ENCODE measurements around the gene PRRT1B. TPM values are rescaled to one million over a fixed set of nuclear protein-coding genes. Genes with fewer than 3 reads are reported as not detected.

Gene PRRT1B
- polyA plus RNA-seq, 3 donors, result not detected

DNA sequence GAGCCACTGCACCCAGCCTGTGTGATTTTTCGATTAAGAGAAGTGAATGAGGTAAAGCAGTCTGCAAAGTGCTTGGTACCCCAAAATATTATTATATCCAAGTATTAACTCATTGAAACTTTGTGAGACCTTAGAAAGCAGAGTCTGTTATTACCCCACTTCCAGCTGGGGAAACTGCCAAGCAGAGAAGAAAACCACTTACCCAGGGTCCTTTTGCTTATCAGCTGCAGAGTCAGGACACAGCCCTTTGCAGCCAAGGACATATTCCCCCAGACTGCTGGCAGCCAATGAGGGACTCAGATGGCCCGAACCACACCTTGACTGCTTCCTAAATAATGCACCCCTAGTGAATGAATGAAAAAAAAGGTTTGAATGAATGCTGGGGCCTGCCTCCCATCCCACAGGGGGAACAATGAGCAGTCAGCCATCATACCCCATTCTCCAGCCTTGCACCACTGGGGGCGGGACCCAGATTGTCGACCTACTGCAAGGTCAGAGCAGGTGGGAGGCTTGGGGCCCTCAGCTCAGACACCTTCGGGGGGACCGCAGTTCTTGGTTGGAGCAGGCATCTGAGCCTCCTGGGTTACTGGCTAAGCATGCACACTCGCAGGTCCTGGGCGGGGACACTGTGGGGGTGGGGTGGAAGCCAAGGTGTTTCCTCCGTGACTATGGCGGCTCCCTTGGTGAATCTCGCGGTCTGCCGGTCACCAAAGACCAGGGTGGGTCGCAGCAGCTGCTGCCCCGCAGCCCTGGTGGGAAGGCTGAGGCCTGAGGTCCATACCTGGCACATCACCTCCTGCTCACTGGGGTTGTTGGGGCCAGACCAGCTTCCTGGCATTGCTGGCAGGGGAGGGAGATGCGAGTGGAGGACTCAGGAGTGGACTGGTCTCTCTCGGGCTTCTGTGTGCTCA, 29.7 kb downstream of the PRRT1B start:
- Histone ChIP-seq H4K20me1 (ENCODE audit: insufficient read depth, low read length) (peaks cover 38% of the 10 kb centered on the region), H3K36me3 (replicated peaks in 1 of 2; ENCODE audit: control insufficient read depth in 1 of 2, insufficient read depth in 2 of 2, low read length in 2 of 2) (peaks cover 68 to 86% of the 10 kb centered on the region in 2 donors), H3K27me3 (ENCODE audit: control insufficient read depth in 2 of 2, insufficient read depth in 2 of 2, low read length in 2 of 2) (no peaks in the 10 kb centered on the region), H3K4me1 (ENCODE audit: control insufficient read depth in 1 of 2, insufficient read depth in 2 of 2, low read length in 2 of 2) (peaks cover 7 to 10% of the 10 kb centered on the region in 2 donors), H3K9ac (ENCODE audit: insufficient read depth, low read length, poor library complexity, severe bottlenecking) (no peak overlapping the region), H3K4me3 (replicated peaks in 1 of 3; ENCODE audit: low read depth in 2 of 3, low read length in 3 of 3) (no peak overlapping the region), H3K27ac (ENCODE audit: low read depth in 1 of 2, low read length in 2 of 2) (no peak overlapping the region), H3K9me3 (replicated peaks in 1 of 2; ENCODE audit: control insufficient read depth in 1 of 2, insufficient read depth in 1 of 2, low read length in 2 of 2) (no peaks in the 10 kb centered on the region), H2AFZ (ENCODE audit: insufficient read depth, low read depth, low read length, poor library complexity, severe bottlenecking) (no peak overlapping the region), H3K79me2 (ENCODE audit: insufficient read depth, low read length) (no peaks in the 10 kb centered on the region), H3K4me2 (replicated peaks; ENCODE audit: extremely low read depth, low read length, poor library complexity, severe bottlenecking) (no peak overlapping the region)
- TF ChIP-seq, protein P1, sequence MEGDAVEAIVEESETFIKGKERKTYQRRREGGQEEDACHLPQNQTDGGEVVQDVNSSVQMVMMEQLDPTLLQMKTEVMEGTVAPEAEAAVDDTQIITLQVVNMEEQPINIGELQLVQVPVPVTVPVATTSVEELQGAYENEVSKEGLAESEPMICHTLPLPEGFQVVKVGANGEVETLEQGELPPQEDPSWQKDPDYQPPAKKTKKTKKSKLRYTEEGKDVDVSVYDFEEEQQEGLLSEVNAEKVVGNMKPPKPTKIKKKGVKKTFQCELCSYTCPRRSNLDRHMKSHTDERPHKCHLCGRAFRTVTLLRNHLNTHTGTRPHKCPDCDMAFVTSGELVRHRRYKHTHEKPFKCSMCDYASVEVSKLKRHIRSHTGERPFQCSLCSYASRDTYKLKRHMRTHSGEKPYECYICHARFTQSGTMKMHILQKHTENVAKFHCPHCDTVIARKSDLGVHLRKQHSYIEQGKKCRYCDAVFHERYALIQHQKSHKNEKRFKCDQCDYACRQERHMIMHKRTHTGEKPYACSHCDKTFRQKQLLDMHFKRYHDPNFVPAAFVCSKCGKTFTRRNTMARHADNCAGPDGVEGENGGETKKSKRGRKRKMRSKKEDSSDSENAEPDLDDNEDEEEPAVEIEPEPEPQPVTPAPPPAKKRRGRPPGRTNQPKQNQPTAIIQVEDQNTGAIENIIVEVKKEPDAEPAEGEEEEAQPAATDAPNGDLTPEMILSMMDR (IDR thresholded peaks at IDR 0.05), result no peak
- Mint-ChIP-seq H3K36me3 (peaks cover 66 to 93% of the 10 kb centered on the region in 2 donors), H3K27me3 (ENCODE audit: low read depth in 3 of 3) (peaks cover 0 to 3% (median 0%) of the 10 kb centered on the region in 3 donors), H3K4me3 (no peak overlapping the region), H3K9me3 (no peaks in the 10 kb centered on the region), H3K27ac (peak overlapping the region in 2 of 7 donors; percentile 26 to 68), H3K4me1 (peaks cover 9% of the 10 kb centered on the region)
- WGBS (ENCODE audit: insufficient coverage), result 97% methylated on average over 11 of the region's 17 CpGs
- intact Hi-C loops (cut with micrococcal nuclease), result no loop called here
- no peak for DNase-seq

DNA sequence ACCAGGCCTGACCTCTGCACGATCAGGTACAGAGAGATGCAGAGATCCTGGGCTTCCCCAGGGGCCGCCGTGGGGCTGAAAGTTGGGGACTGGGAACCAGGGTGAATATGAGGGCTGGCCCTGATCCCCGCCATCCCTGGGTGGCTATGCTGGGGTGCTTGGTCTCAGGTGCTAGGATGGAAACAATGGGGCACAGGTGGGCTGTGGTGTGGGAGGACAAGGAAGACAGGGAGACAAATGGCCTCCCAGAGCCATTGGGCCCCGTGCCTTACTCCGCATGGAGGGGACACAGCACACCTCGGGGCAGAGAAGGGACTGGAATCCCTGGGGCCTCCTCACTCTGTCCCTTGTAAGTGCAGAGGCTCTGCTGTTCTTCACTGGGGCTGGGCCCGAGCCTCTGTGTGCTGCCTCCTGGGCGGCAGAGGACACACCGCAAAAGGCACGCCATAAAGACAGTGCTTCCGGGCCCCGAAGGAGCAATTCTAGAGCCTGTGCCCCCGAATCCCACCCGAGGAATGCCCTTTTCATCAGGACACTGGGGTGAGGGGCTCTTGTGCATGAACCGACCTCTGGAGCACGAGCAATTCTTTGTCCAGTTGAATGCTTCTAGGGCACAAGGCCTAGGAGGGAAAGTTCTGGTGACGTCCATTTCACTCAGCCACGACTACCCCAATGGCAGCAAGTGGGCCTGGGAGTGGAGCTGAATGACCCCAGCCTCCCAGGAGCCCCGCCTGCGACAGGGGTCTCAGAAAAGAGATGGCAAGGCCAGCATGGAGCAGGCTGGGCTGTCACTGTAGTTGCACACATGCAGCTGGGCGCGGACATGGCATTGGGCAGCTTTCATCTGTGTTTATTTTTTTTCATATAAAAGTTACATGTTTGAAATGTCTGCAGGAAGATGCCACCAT, 30.9 kb downstream of the PRRT1B start:
- H3K4me2 ChIP-seq (replicated peaks; ENCODE audit: extremely low read depth, low read length, poor library complexity, severe bottlenecking), result no peak overlapping the region
- H3K4me1 Mint-ChIP-seq, result peaks cover 9% of the 10 kb centered on the region
- H4K20me1 ChIP-seq (ENCODE audit: insufficient read depth, low read length), result peaks cover 43% of the 10 kb centered on the region
- intact Hi-C loops (cut with micrococcal nuclease), result no loop called here
- no peaks in the 10 kb centered on the region for H3K79me2 ChIP-seq (ENCODE audit: insufficient read depth, low read length)
- H3K4me1 ChIP-seq (ENCODE audit: control insufficient read depth in 1 of 2, insufficient read depth in 2 of 2, low read length in 2 of 2), result peaks cover 7 to 10% of the 10 kb centered on the region in 2 donors
- no peak for DNase-seq
- H3K27me3 Mint-ChIP-seq (ENCODE audit: low read depth in 3 of 3), result peaks cover 0 to 3% (median 0%) of the 10 kb centered on the region in 3 donors
- peaks cover 75 to 93% of the 10 kb centered on the region in 2 donors for H3K36me3 ChIP-seq (replicated peaks in 1 of 2; ENCODE audit: control insufficient read depth in 1 of 2, insufficient read depth in 2 of 2, low read length in 2 of 2)
- no peak overlapping the region for H3K4me3 Mint-ChIP-seq
- no peaks in the 10 kb centered on the region for H3K9me3 Mint-ChIP-seq
- H3K27me3 ChIP-seq (ENCODE audit: control insufficient read depth in 2 of 2, insufficient read depth in 2 of 2, low read length in 2 of 2), result no peaks in the 10 kb centered on the region
- H3K27ac Mint-ChIP-seq, result peak overlapping the region in 4 of 7 donors; percentile 32 to 53 (median 48)
- H3K36me3 Mint-ChIP-seq, result peaks cover 72 to 96% of the 10 kb centered on the region in 2 donors
- no peak overlapping the region for H3K9ac ChIP-seq (ENCODE audit: insufficient read depth, low read length, poor library complexity, severe bottlenecking)
- H3K4me3 ChIP-seq (replicated peaks in 1 of 3; ENCODE audit: low read depth in 2 of 3, low read length in 3 of 3), result no peak overlapping the region
- WGBS (ENCODE audit: insufficient coverage), result 98% methylated on average over 23 of the region's 23 CpGs
- no peak overlapping the region for H2AFZ ChIP-seq (ENCODE audit: insufficient read depth, low read depth, low read length, poor library complexity, severe bottlenecking)
- H3K9me3 ChIP-seq (replicated peaks in 1 of 2; ENCODE audit: control insufficient read depth in 1 of 2, insufficient read depth in 1 of 2, low read length in 2 of 2), result no peaks in the 10 kb centered on the region
- TF ChIP-seq, protein P1 (IDR thresholded peaks at IDR 0.05), result no peak
- no peak overlapping the region for H3K27ac ChIP-seq (ENCODE audit: low read depth in 1 of 2, low read length in 2 of 2)
